Measurements from ENCODE around the gene LEF1. TPM values are rescaled to one million over a fixed set of nuclear protein-coding genes. Genes with fewer than 3 reads are reported as not detected.
"Not testable (repeated sequence)": the region's sequence is repeated elsewhere in the genome, so short reads cannot be mapped to it uniquely, and the experiment has no call there.

Gene LEF1
- total RNA-seq, 1 experiment from 2014 or later = 0.79 TPM

GRCh38 chr4:108052558-108053120 lies 116.1 kb downstream of the LEF1 start:
- H3K4me3 ChIP-seq (replicated peaks in 1 of 2; ENCODE audit: low read depth in 1 of 2, low read length in 2 of 2) = no peak overlapping the region
- no peak overlapping the region for H2AFZ ChIP-seq (ENCODE audit: low read depth, low read length, poor library complexity, severe bottlenecking)
- ATAC-seq (no peak), DNase-seq (ENCODE audit: low read depth, low spot score) (no peak)
- H3K36me3 ChIP-seq (ENCODE audit: control insufficient read depth in 1 of 2, insufficient read depth in 2 of 2, low read length in 2 of 2) = no peaks in the 10 kb centered on the region
- H3K4me2 ChIP-seq (ENCODE audit: low read length) = no peak overlapping the region
- ChIA-PET CTCF (no interaction called here), POLR2A (no interaction called here), RAD21 (ENCODE audit: low non-redundant PET in 1 of 2, low total read pairs in 2 of 2, uncharacterized antibody in 2 of 2, unreplicated experiment in 2 of 2) (no interaction called here)
- no peaks in the 10 kb centered on the region for H3K9me3 ChIP-seq (ENCODE audit: control insufficient read depth in 1 of 2, insufficient read depth in 1 of 2, low read depth in 1 of 2, low read length in 2 of 2)
- H3K79me2 ChIP-seq (ENCODE audit: insufficient read depth, low read length) = no peaks in the 10 kb centered on the region
- intact Hi-C loops (cut with micrococcal nuclease) = no loop called here
- no peaks in the 10 kb centered on the region for H3K4me1 ChIP-seq (ENCODE audit: control insufficient read depth in 1 of 2, insufficient read depth in 2 of 2, low read length in 2 of 2)
- H3K9ac ChIP-seq (ENCODE audit: low read length) = no peak overlapping the region
- no peaks in the 10 kb centered on the region for H3K9me2 ChIP-seq (ENCODE audit: insufficient read depth)
- BruUV-seq (replicated peaks) = no TSS peak
- H4K20me1 ChIP-seq (ENCODE audit: insufficient read depth) = no peaks in the 10 kb centered on the region
- no peaks in the 10 kb centered on the region for H3K27me3 ChIP-seq (ENCODE audit: insufficient read depth, low read length)
- H3K27ac ChIP-seq (ENCODE audit: low read depth, low read length) = no peak overlapping the region
- no peak for TF ChIP-seq ZFX (IDR thresholded peaks at IDR 0.05)

GRCh38 chr4:108051343-108051742 lies 117.4 kb downstream of the LEF1 start:
- CTCF ChIA-PET = no interaction called here

GRCh38 chr4:108050166-108051111 lies 118.3 kb downstream of the LEF1 start:
- RAD21 ChIA-PET (ENCODE audit: low non-redundant PET in 1 of 2, low total read pairs in 2 of 2, uncharacterized antibody in 2 of 2, unreplicated experiment in 2 of 2); POLR2A ChIA-PET: not testable (repeated sequence)

More at GRCh38 chr4:108051343-108051742, 117.4 kb downstream of the LEF1 start:
- Histone ChIP-seq H3K27me3 (ENCODE audit: insufficient read depth, low read length) (no peaks in the 10 kb centered on the region), H4K20me1 (ENCODE audit: insufficient read depth) (no peaks in the 10 kb centered on the region), H3K27ac (ENCODE audit: low read depth, low read length) (no peak overlapping the region), H3K4me3 (replicated peaks in 1 of 2; ENCODE audit: low read depth in 1 of 2, low read length in 2 of 2) (no peak overlapping the region), H3K4me1 (ENCODE audit: control insufficient read depth in 1 of 2, insufficient read depth in 2 of 2, low read length in 2 of 2) (no peaks in the 10 kb centered on the region), H3K9me3 (ENCODE audit: control insufficient read depth in 1 of 2, insufficient read depth in 1 of 2, low read depth in 1 of 2, low read length in 2 of 2) (no peaks in the 10 kb centered on the region), H2AFZ (ENCODE audit: low read depth, low read length, poor library complexity, severe bottlenecking) (no peak overlapping the region), H3K9ac (ENCODE audit: low read length) (no peak overlapping the region), H3K4me2 (ENCODE audit: low read length) (no peak overlapping the region), H3K79me2 (ENCODE audit: insufficient read depth, low read length) (no peaks in the 10 kb centered on the region), H3K36me3 (ENCODE audit: control insufficient read depth in 1 of 2, insufficient read depth in 2 of 2, low read length in 2 of 2) (no peaks in the 10 kb centered on the region), H3K9me2 (ENCODE audit: insufficient read depth) (no peaks in the 10 kb centered on the region)
- no TSS peak for BruUV-seq (replicated peaks)
- TF ChIP-seq YY1 (IDR thresholded peaks at IDR 0.05; ENCODE audit: extremely low read depth, insufficient replicate concordance, low read depth, low read length) = no peak
- TF ChIP-seq CTCF (IDR thresholded peaks at IDR 0.05 in 2 of 3, conservative IDR thresholded peaks at IDR 0.05 in 1 of 3; ENCODE audit: borderline replicate concordance in 1 of 3, insufficient read depth in 1 of 3, low read depth in 2 of 3, low read length in 2 of 3) = no peak
- TF ChIP-seq POLR2AphosphoS5 (IDR thresholded peaks at IDR 0.05; ENCODE audit: low read depth, low read length) = no peak
- TF ChIP-seq SRF (IDR thresholded peaks at IDR 0.05; ENCODE audit: low read depth) = no peak
- POLR2A ChIA-PET = no interaction called here
- ATAC-seq (no peak), DNase-seq (ENCODE audit: low read depth, low spot score) (no peak)
- intact Hi-C loops (cut with micrococcal nuclease) = no loop called here
- RAD21 ChIA-PET (ENCODE audit: low non-redundant PET in 1 of 2, low total read pairs in 2 of 2, uncharacterized antibody in 2 of 2, unreplicated experiment in 2 of 2) = no interaction called here

More at GRCh38 chr4:108050166-108051111, 118.3 kb downstream of the LEF1 start:
- BruUV-seq (replicated peaks); H3K79me2 ChIP-seq (ENCODE audit: insufficient read depth, low read length); H3K4me3 ChIP-seq (replicated peaks in 1 of 2; ENCODE audit: low read depth in 1 of 2, low read length in 2 of 2); intact Hi-C loops (cut with micrococcal nuclease); DNase-seq (ENCODE audit: low read depth, low spot score); ATAC-seq; H3K9me3 ChIP-seq (ENCODE audit: control insufficient read depth in 1 of 2, insufficient read depth in 1 of 2, low read depth in 1 of 2, low read length in 2 of 2); H3K4me1 ChIP-seq (ENCODE audit: control insufficient read depth in 1 of 2, insufficient read depth in 2 of 2, low read length in 2 of 2); H3K9me2 ChIP-seq (ENCODE audit: insufficient read depth); H3K9ac ChIP-seq (ENCODE audit: low read length); H2AFZ ChIP-seq (ENCODE audit: low read depth, low read length, poor library complexity, severe bottlenecking); H3K27ac ChIP-seq (ENCODE audit: low read depth, low read length); H4K20me1 ChIP-seq (ENCODE audit: insufficient read depth); H3K4me2 ChIP-seq (ENCODE audit: low read length); CTCF ChIA-PET; H3K27me3 ChIP-seq (ENCODE audit: insufficient read depth, low read length); H3K36me3 ChIP-seq (ENCODE audit: control insufficient read depth in 1 of 2, insufficient read depth in 2 of 2, low read length in 2 of 2): not testable (repeated sequence)
